Muscle layer of duodenum (tissue), 2 donors: Measurements from ENCODE around the gene ASCL2.

ENCODE experiments used
- H3K27ac ChIP-seq: one replicate; pipeline ENCODE4 v1.7.0; 2013; ENCODE audit warnings: mild to moderate bottlenecking, low read length
- H3K27me3 ChIP-seq: one replicate; pipeline ENCODE4 v1.7.0; 2013; ENCODE audit warnings: low read depth, mild to moderate bottlenecking, control low read depth, low read length
- H3K36me3 ChIP-seq, 2 donors: one replicate each; pipeline ENCODE4 v1.7.0; 2013; ENCODE audit warnings: low read length in 2 of 2, control low read depth in 1 of 2, mild to moderate bottlenecking in 1 of 2; ENCODE audit not compliant: insufficient read depth in 2 of 2, control insufficient read depth in 1 of 2
- H3K4me1 ChIP-seq, 2 donors: one replicate each; pipeline ENCODE4 v1.7.0; 2013; ENCODE audit warnings: low read length in 2 of 2, mild to moderate bottlenecking in 2 of 2, control low read depth in 1 of 2, moderate library complexity in 1 of 2; ENCODE audit not compliant: insufficient read depth in 2 of 2, control insufficient read depth in 1 of 2
- H3K4me3 ChIP-seq, 2 donors: one replicate each; pipeline ENCODE4 v1.7.0; 2013; ENCODE audit warnings: low read length in 2 of 2, low read depth in 1 of 2, mild to moderate bottlenecking in 1 of 2
- H3K9me3 ChIP-seq, 2 donors: one replicate each; pipeline ENCODE4 v1.7.0; 2013; ENCODE audit warnings: low read length in 2 of 2, control low read depth in 1 of 2, mild to moderate bottlenecking in 1 of 2; ENCODE audit not compliant: control insufficient read depth in 1 of 2
- donor health status: healthy.

The ASCL2 gene

DNA sequence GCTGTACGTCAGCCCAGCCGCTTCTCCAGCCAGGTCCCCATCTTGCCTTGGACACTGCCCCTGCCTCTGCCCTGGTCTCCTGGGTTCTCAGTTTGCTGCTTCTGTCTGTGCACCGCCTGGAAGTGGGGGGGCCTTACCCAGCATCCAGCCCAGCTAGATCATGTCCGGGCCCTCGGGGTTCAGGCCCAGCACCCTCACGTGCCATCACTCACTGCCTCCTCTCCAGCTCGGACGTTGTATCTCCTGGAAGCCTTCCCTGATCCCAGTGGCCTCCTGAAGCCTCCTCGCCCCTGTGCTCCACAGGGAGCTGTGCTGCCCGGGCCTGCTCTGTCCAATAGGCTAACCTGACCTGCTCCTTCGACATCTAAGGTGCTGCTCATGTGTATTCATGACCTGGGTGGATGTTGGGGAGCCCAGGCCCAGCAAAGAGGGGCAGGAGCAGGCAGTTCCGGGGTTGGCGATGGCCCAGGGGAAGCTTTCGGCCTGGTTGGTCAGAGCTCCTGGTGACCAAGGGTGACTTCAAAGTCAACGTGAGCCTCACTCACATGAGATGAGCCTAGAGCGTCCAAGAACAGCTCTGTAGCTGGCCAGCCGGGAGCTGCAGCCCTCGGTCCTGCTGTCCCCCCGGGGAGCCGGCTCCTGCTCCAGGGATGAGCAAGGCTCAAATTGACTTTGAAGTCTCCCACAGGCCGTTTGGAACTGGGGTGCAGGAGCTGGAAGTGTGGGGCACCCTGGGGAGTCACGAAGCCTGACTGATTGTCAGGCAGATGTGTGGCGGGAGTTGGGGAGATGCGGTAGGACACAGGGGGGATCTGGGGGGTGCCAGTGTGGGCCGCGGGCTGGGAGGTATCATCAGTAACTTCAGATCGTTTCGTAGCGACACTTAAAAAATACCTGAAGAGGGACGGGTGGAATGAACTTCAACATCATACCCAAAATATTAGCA, 5.2 kb upstream of the ASCL2 start:
- Histone ChIP-seq H3K4me3 (no peak overlapping the region), H3K27ac (no peak overlapping the region), H3K9me3 (peaks cover 0 to 8% of the 10 kb centered on the region in 2 donors), H3K27me3 (no peaks in the 10 kb centered on the region), H3K4me1 (peaks cover 0 to 7% of the 10 kb centered on the region in 2 donors), H3K36me3 (no peaks in the 10 kb centered on the region)

DNA sequence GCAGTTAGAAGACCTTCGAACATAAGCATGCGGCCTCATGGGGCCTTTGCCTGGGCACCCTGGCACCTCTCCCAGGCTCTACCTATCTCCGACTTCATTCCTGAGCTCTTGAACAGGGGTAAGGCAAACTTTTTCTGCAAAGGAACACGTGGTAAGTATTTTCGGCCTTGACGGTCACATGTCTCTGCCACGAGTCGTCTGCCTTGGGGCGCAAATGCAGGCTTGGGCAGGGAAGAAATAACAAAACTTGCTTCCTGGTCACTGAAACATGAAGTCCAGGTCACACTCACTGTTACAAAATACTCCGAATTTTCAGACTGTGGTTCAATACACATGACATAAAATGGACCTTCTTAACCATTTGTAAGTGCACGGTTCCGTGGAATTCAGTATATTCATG, 3.4 kb upstream of the ASCL2 start:
- H3K9me3 ChIP-seq, result no peaks in the 10 kb centered on the region
- H3K36me3 ChIP-seq, result no peaks in the 10 kb centered on the region
- H3K4me1 ChIP-seq, result peaks cover 0 to 21% of the 10 kb centered on the region in 2 donors
- no peaks in the 10 kb centered on the region for H3K27me3 ChIP-seq
- H3K4me3 ChIP-seq, result no peak overlapping the region
- H3K27ac ChIP-seq, result no peak overlapping the region

DNA sequence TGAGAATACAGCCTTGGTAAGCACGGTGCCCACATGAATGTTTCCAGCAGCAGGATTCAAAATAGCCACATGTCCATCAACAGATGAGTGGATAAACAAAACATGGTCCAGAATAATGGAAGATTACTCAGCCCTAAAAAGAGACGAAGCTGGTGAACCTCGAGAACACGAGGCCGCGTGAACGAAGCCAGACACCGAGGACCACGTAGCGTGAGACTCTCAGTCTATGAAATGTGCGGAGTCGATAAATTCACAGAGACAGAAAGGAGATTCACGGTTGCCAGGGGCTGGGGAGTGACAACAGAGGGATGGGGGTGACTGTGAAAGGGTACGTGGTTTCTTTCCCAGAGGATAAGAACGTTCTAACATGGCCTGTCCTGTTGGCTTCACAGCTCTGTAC, 2.9 kb upstream of the ASCL2 start:
- Histone ChIP-seq H3K27ac (no peak overlapping the region), H3K36me3 (no peaks in the 10 kb centered on the region), H3K4me1 (peaks cover 0 to 26% of the 10 kb centered on the region in 2 donors), H3K4me3 (no peak overlapping the region), H3K9me3 (no peaks in the 10 kb centered on the region), H3K27me3 (no peaks in the 10 kb centered on the region)

DNA sequence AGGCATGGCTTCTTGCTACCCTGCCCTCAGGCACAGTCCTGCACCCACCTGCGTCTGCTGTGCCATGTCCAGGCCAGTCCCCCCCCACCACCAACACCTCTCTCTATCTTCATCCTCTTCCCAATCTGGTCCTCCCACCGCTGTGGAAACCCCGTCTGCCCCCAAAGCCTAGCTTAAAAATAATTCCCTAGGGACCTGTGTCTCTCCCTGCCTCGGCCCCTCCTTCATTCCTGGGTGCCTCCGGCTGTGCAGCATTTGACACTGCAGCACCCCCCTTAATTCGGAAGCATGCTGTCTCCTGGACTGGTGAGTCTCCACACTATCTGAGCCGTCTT, 2.5 kb upstream of the ASCL2 start:
- H3K4me3 ChIP-seq, result no peak overlapping the region
- no peaks in the 10 kb centered on the region for H3K9me3 ChIP-seq
- no peaks in the 10 kb centered on the region for H3K36me3 ChIP-seq
- no peak overlapping the region for H3K27ac ChIP-seq
- peaks cover 3% of the 10 kb centered on the region for H3K27me3 ChIP-seq
- H3K4me1 ChIP-seq, result peaks cover 0 to 26% of the 10 kb centered on the region in 2 donors

DNA sequence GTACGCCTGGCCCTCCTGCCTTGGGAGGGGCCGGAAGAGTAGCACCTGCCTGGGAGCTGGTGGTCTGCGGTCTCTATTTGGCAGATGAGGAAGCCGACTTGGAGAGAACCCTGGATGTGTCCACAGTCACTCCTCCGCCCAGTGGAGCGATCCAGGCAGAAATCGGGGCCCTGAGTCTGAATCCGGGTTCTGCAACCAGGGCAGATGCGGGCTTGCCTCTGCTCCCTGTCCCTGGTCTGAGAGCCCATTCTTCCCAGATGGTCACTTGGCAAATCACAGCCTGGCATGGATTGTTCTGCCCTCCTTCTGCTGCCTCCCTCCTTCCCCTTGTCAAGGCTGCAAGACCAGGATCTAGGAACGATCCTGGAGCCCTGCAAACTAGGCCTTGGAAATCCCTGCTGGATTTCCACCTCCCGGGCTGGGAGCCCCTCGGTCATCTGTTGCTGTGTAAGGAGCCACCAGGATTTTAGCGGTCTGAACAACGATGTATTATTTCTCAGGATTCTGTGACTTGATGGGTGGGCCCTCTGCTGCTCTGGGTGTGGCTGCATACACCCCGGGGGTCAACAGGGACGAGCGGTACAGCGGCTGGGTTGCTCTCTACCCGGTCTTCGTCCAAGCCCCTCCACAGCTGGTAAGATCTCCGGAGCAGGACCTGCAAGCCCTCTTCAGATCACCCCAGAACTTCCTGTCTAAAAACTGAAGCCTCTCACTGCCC, 2.0 kb upstream of the ASCL2 start:
- Histone ChIP-seq H3K9me3 (no peaks in the 10 kb centered on the region), H3K4me3 (no peak overlapping the region), H3K27me3 (peaks cover 3% of the 10 kb centered on the region), H3K27ac (no peak overlapping the region), H3K4me1 (peaks cover 0 to 26% of the 10 kb centered on the region in 2 donors), H3K36me3 (no peaks in the 10 kb centered on the region)

DNA sequence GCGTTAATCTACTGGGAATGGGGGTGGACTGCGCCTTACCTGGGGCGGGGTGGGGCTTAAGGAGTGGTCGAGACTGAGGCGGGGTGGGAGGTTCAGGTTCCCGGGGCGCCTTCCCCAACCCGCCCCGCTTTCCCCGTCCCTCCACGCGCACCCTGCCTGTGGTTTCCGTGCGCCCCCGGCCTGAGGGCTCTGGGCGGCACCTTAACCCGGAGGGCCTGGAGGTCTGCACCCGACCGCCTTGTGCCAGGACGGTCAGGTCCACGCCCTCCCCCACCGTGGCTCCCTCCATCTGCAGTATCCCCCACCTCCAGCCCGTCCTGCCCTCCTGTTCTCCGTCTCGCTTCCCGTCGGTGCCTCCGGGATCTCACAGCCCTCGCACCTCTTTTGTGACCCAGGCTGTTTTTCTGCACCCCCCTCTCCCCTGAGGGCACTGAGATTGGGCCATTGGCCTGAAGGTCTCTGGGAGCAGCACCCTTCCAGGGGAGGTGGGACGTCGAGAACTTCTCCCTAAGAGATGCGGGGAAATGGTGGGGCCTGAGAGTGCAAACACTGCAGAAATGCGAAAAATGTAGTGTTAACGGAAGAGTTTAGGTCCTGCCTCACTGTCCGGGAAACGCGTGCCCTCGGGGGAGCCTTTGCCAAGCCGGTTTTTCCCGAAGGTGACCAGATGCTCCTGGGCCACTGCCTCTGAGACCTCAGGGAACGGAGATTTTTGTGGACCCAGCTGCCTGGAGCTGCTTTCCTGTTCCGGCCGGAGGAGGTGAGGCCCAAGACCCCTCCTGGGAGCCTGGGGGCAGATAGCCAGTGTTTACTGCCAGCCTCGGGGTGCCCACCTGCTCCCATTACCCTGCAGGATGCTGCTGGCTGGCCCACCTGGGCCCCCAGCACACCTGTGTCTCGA, 1.2 kb upstream of the ASCL2 start:
- H3K36me3 ChIP-seq, result no peaks in the 10 kb centered on the region
- H3K4me3 ChIP-seq, result peak overlapping the region in 1 of 2 donors; percentile 56
- H3K27me3 ChIP-seq, result peaks cover 3% of the 10 kb centered on the region
- H3K27ac ChIP-seq, result no peak overlapping the region
- H3K9me3 ChIP-seq, result no peaks in the 10 kb centered on the region
- H3K4me1 ChIP-seq, result peaks cover 0 to 26% of the 10 kb centered on the region in 2 donors

DNA sequence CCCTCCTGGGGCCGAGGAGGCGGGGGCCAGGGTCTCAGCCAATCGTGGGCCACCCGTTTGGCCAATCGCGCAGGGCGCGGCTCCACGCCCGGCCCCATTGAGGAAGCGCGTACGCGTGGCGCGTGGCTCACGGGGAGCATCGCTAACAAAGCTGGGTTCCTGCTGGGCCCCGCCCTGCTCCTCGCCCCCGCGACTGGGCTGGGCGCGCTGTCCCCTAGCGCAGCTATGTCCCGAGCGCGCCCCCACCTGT, 614 bp upstream of the ASCL2 start:
- peaks cover 3% of the 10 kb centered on the region for H3K27me3 ChIP-seq
- peak overlapping the region in 1 of 2 donors; percentile 56 for H3K4me3 ChIP-seq
- H3K4me1 ChIP-seq, result peaks cover 0 to 26% of the 10 kb centered on the region in 2 donors

DNA sequence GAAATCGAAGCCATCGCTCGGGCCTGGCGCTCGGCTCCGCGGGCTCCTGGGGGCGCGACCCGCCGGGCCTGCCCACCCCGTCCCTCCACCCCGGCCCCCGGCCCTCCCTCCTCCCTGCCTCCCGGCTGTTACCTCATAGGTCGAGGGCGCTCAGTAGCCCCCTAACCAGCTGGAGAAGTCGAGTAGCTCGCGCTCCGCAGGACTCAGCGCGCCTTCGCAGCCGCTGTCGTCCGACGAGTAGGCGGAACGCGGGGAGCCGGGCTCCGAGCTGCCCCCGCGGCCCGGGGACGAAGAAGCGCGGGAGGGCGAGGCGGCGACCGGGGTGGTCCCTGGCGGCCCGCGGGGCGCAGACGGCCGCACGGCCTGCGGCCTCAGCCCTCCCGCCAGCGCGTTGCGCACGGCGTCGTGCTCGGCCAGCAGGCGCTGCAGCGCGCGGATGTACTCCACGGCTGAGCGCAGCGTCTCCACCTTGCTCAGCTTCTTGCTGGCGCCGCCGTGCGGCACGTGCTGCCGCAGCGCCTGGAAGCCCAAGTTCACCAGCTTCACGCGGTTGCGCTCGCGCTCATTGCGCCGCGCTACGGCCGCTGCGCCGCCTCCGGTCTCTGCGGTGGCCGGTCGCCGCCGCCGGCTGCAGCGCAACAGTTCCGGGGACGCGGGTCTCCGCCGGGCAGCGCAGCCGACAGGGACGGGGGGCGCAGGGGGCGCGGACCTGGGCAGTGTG, 627 bp downstream of the ASCL2 start:
- H3K9me3 ChIP-seq, result no peaks in the 10 kb centered on the region
- peaks cover 3% of the 10 kb centered on the region for H3K27me3 ChIP-seq
- H3K4me1 ChIP-seq, result peaks cover 0 to 26% of the 10 kb centered on the region in 2 donors
- H3K36me3 ChIP-seq, result no peaks in the 10 kb centered on the region
- H3K4me3 ChIP-seq, result peak overlapping the region; percentile 33 to 56
- H3K27ac ChIP-seq, result no peak overlapping the region

More for the DNA sequence above, 614 bp upstream of the ASCL2 start:
- H3K9me3 ChIP-seq, result no peaks in the 10 kb centered on the region
- no peak overlapping the region for H3K27ac ChIP-seq
- H3K36me3 ChIP-seq, result no peaks in the 10 kb centered on the region

DNA sequence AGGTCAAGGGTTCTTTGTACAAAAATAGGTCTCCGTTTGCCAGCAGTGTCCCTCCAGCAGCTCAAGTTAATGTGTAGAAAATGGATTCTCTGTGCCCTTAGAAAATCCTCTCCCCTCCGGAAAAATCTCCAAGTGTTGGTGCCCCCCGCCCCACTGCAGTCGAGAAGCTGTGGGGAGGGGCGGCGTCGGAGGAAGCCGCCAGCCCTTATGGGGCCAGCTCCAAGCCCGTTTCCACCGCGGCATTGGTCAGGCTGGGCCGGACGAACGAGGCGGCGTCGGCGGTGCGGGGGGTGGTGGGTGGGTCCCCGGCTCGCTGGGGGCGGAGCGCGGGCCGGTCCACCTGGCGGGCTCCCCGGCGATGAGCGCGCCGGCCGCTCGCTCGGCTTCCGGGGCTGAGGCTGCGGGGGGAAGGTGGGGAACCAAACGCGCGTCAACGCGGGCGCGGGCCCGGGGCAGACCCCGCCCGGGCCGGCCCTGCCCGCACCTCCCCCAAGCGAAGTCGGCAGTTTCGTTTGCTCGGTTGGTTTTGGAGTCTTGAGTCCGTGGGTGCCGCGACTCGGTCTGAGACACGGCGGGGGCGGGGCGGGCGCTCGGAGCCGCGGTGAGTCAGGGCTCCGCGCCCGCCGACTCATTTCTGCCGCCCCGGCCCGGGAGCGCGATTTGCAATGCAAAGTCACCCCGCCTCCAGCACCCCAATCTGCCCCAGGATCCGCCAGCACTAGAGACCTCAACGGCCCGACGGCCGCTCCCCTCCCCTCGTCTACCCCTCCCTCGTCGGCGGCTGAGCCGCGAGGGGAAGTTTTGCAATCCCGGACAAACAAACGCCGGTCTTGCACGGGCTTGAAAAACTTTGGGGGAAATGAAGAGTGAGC, 1.4 kb downstream of the ASCL2 start:
- Histone ChIP-seq H3K4me3 (peak overlapping the region; percentile 48 to 56), H3K9me3 (no peaks in the 10 kb centered on the region), H3K36me3 (no peaks in the 10 kb centered on the region), H3K27ac (peak overlapping the region; percentile 45), H3K27me3 (peaks cover 3% of the 10 kb centered on the region), H3K4me1 (peaks cover 0 to 26% of the 10 kb centered on the region in 2 donors)
